GM18868 (cell line): ENCODE measurements around the gene PRPF40B.
A peak's percentile ranks its signal among the peaks of the same experiment; 100 is the strongest.

Experiments
- ATAC-seq: cut with Tn5 transposase; IDR thresholded peaks from one replicate; pipeline ENCODE4 v1.9.1; 2021; ENCODE audit warnings: mild to moderate bottlenecking, moderate library complexity; ENCODE audit not compliant: unreplicated experiment

Gene PRPF40B

GRCh38 chr12:49655595-49656236 lies 32.4 kb downstream of the PRPF40B start:
- ATAC-seq, result no peak

GRCh38 chr12:49658276-49658675 lies 34.9 kb downstream of the PRPF40B start:
- no peak for ATAC-seq

- no peak for ATAC-seq
These were observed 36.4 kb downstream of the PRPF40B start for GRCh38 chr12:49659753-49660152.

GRCh38 chr12:49661191-49661590 lies 37.8 kb downstream of the PRPF40B start:
- ATAC-seq, result peak; percentile 54

DNA sequence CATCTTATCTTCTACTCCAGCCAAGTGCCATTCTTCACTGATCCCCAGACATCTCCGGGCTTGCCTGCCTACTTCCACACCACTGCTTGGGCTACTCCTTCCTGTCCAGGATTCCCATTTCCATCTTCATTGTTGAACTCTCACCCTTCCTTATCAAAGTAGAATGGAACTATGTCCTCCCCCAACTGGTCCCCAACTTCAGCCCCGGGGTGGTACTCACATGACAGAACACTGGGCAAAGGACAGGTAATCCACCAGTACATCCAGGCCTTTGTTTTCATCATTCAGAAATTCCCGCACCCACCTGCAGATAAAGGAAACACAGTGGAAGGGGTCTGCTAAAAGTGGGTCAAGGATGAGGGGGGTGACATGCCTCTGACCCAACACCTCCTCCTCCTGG lies 38.4 kb downstream of the PRPF40B start:
- ATAC-seq, result no peak

DNA sequence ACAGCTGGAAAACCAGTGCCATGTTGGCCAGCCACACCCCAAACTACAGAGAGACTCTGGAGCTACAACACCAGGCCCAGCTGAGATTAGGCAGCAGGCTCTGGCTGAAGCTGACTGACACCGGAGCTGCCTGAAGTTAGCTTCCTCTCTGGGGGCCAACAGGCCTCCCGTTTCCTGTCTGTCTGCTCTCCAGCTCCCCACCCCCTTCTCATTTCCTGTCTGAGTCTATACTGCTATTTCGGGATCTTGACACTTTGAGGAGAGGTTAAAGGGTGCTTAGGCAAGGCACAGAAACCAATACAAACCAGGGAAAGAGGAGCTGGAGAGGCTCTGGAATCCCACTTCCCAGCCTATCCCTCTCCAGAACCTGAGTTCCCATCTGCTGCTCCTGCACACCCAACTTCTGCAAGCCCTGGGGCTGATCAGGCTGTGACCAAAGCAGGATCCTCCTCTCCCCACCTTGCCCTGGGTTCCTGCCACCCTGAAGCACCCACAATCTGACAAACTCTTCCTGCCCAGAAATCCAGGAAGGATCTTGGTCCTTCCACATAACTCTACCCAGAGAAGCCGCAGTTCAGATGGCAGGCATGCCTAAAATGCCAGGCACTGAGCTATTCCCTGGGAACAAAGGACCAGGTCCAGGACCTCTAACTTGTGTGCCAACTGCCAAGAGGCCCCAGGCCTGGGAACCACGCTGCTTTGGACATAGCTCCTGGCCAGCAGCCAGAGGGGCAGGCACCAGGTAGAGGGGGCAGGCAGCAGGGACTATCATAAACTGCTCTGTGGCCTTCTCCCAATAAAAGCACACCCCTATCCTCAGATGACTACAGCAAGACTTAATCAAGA lies 39.9 kb downstream of the PRPF40B start:
- peak; percentile 60 for ATAC-seq

DNA sequence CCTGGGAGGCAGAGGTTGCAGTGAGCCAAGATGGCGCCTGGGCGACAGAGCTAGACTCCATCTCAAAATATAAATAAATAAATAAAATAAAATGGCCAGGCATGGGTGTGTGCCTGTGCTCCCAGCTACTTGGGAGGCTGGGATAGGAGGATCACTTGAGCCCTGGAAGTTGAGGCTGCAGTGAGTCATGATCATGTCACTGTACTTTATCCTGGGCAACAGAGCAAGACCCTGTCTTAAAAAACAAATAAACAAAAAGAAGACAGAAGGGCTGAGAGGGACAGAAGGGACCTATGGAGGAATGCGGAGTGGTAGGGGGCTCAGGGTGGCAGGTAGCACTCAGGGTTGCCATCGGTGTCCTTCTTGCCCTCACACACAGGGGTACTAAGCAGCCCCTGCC lies 40.8 kb downstream of the PRPF40B start:
- no peak for ATAC-seq

DNA sequence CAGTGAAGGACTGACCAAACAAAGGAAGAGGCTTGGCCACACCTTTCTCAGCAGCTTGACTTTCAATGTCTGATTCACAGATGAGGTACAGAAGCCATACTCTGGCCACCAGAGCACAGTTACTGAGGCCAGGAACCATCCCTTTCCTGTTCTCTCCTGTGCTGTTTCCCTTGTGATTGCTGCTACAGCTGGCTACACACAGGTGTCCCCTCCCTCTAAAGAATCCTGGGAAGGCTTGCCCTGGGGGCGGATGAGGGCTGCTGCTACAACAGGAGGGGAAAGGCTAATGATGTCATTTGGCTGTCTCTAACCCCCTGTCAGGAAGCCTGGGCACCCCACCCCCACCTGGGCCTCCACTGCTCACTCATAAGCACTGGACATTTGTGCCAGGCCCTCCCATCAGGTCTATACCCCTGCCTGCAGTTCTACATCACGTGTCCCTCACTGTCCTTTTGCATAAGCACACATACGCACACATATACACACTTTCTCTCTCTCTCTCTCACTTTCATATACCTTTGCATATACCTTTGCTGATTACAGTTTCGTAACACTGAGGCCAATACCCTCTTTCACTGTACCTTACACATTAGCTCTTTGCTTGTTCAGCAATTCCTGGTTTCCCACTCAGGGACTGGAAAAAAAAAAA lies 41.4 kb downstream of the PRPF40B start:
- ATAC-seq, result peak; percentile 45

DNA sequence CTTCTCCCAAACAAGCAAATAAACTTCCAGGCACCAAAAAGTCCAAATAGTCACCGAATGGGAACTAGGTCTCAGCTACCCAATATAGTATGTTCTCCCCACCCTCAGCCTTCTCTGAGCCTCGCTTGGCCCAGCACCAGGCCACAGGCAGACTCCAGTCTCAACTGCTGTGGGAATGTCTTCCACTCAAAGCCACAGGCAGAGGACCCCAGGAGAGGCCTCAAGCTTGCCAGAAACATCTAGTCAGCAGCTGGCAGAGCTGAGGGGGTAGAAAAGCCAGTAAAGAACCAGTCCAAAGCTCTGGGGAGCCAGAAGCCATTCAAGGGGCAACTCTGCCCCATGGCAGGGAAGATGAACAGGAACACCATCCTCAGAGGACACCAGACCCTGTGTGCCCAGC lies 42.0 kb downstream of the PRPF40B start:
- no peak for ATAC-seq

DNA sequence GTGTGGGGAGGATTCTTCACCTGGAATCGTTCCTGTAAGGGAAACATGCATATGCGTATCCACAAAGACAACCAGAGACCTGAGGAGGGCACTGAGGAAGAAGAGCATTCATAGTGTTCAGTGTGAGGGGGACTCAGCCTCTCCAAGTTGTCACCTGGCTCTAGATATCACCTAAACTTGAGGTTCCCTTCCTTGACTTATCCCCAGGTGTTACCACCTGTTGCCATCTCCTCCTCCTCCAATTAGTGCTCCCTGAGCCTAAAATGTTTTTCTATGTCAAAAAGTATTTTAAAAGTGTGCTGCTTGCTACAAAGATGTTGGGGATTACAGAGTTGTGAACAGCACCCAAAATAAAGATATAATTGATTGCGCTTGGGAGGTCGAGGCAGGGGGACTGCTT lies 42.8 kb downstream of the PRPF40B start:
- ATAC-seq, result no peak

DNA sequence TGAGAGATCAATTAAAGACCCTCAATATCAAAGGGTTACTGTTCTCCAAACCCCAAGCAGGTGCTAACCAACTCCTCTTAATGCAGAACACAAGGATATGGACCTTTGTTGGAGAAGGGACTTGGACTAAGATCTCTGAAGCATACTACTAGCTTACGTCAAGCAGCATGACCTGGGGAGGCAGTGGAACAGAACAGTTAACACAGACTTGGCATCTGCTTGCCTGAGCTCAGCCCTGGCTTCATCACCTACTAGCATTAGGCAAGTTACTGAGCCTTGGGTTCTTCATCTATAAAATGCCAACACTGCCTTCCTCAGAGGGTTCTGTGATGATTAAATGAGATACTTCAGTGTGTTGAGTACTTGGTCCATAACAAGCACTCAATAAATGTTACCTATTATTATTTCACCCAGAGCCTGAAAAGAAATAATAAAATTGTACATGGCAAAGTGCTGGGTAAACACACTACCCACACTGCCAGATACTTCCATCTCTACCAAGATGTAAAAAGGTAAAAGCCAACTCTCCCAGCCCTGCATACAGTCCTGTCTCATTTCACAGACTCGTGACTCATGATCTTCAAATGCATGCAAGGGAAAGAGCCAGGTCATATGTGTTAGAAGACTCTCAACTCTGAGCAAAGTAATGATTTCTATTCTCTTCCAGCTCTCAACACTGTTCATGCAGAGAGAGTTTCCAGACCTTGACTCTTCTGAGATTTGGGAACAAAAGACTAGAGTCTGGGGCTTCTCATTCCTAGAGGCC lies 44.1 kb downstream of the PRPF40B start:
- ATAC-seq, result no peak

- ATAC-seq, result no peak
These were observed 46.4 kb downstream of the PRPF40B start for GRCh38 chr12:49669796-49670195.

GRCh38 chr12:49671031-49671765 lies 47.8 kb downstream of the PRPF40B start:
- no peak for ATAC-seq

DNA sequence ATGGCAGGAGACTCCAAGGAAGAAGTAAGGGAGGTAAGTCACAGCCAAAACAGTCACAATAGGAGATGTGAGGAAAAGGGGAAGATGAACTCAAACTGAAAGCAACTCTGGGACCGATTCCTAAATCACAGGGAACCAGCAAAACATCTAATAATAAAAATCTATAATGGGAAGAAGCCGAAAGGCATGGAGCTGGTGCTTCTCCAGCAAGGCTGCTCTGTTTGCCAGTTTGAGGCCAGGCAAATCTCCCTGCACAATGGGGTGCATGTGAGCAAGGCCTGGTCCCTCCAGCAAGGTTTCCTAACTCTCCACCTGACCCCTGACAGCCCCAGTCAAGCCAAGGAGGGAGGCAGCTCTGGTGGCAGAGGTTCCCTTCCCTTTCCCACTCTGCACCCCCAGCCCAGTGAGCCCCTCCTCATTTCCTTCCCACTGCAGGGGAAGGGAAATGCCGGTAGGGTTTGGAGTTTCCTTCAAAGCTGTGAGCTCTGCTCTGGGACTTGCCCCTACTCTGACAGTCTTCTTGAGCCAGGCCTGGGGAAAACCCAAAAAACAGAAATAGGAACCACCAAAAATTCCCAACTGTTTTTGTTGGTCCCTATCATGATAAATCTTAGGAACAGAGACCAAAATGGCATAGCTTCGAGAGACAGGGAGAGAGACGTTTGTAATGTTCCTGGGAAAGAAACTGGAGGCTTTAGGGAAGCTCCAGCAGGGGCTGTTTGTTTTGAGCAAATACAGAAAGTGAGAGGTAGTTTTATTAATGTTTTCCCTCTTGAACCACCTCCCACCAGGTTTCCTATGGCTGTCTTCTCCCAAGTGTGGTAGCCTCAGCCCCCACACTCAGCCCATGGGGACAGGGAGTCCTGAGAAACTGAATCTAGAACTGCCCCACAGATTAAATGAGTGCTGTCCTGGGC lies 49.2 kb downstream of the PRPF40B start:
- ATAC-seq, result no peak

- ATAC-seq, result no peak
These were observed 50.3 kb downstream of the PRPF40B start for GRCh38 chr12:49673446-49674317.

- ATAC-seq, result no peak
These were observed 51.1 kb downstream of the PRPF40B start for GRCh38 chr12:49674318-49674981.

- ATAC-seq, result no peak
These were observed 51.8 kb downstream of the PRPF40B start for GRCh38 chr12:49675137-49675536.

DNA sequence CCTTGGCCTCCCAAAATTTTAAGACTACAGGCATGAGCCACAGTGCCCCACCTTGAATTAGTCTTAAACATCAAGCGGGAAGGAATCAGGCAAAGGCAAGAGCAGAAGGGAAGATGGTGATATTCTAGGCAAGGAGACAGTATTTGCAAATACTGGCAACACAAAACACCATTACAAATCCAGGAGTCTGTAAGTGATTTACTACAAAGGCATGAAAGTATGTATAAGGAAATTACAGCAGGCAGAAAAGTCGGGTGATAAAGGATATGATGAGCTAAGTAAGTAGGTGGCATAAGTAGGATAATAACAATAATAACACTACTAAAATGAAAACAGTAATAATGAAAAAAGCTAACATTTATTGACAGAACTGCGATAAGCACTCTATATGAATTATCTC lies 55.4 kb downstream of the PRPF40B start:
- ATAC-seq, result no peak
